HEK293T (cell line): ENCODE data around the gene VPS45.

Experiments used
- ARNT ChIP-seq: fragments of 450-650 bp; IDR thresholded peaks from 2 replicates; pipeline ENCODE4 v1.6.1; 2017; ENCODE audit warnings: mild to moderate bottlenecking
- BHLHE40 ChIP-seq: fragments of 450-650 bp; IDR thresholded peaks from 2 replicates; pipeline ENCODE4 v1.6.1; 2016; ENCODE audit warnings: mild to moderate bottlenecking, moderate library complexity, borderline replicate concordance
- ELF4 ChIP-seq: fragments of 450-650 bp; IDR thresholded peaks from 2 replicates; pipeline ENCODE4 v1.6.1; 2017; ENCODE audit warnings: antibody characterized with exemption
- FOXA1 ChIP-seq: fragments of 450-650 bp; IDR thresholded peaks from 2 replicates; pipeline ENCODE4 v1.6.1; 2016; ENCODE audit warnings: mild to moderate bottlenecking
- FOXK2 ChIP-seq: fragments of 450-650 bp; IDR thresholded peaks from 2 replicates; pipeline ENCODE4 v1.6.1; 2016; ENCODE audit warnings: mild to moderate bottlenecking
- HDGF ChIP-seq: fragments of 450-650 bp; IDR thresholded peaks from 2 replicates; pipeline ENCODE4 v1.6.1; 2017; ENCODE audit warnings: antibody characterized with exemption, borderline replicate concordance
- L3MBTL2 ChIP-seq: fragments of 450-650 bp; conservative IDR thresholded peaks from 2 replicates; pipeline ENCODE4 v1.6.1; 2016; ENCODE audit warnings: mild to moderate bottlenecking
- LEF1 ChIP-seq: fragments of 450-650 bp; IDR thresholded peaks from 2 replicates; pipeline ENCODE4 v1.6.1; 2017; ENCODE audit warnings: mild to moderate bottlenecking, borderline replicate concordance
- NFRKB ChIP-seq: fragments of 450-650 bp; IDR thresholded peaks from 2 replicates; pipeline ENCODE4 v1.6.1; 2016; ENCODE audit warnings: mild to moderate bottlenecking, moderate library complexity
- PKNOX1 ChIP-seq: fragments of 450-650 bp; IDR thresholded peaks from 2 replicates; pipeline ENCODE4 v1.6.1; 2016
- SP1 ChIP-seq: fragments of 450-650 bp; IDR thresholded peaks from 2 replicates; pipeline ENCODE4 v1.6.1; 2017
- SUZ12 ChIP-seq: fragments of 450-650 bp; IDR thresholded peaks from 2 replicates; pipeline ENCODE4 v1.6.1; 2016; ENCODE audit warnings: mild to moderate bottlenecking
- TARDBP ChIP-seq: fragments of 450-650 bp; IDR thresholded peaks from 2 replicates; pipeline ENCODE4 v1.6.1; 2016
- ZNF384 ChIP-seq: fragments of 450-650 bp; IDR thresholded peaks from 2 replicates; pipeline ENCODE4 v1.6.1; 2016

DNA sequence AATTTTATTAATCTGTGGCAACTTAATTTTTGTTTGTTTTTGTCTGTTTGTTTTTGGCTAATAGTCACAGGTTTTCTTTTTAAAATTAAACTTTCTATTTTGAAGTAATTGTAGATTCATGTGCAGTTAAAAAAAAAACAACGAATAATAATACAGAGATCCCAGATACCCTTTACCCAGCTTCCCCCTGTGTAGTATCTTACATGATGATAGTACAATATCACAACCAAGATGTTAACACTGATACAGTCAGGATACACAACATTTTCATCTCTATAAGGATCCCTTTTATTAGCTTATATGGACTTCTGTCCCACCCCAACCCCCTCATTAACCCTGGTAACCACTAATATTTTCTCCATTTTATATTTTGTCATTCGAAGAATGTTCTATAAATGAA lies 5.9 kb downstream of the VPS45 start:
- no peak for TF ChIP-seq PKNOX1
- no peak for TF ChIP-seq ZNF384
- TF ChIP-seq SUZ12, result no peak
- no peak for TF ChIP-seq TARDBP
- TF ChIP-seq BHLHE40, result no peak
- no peak for TF ChIP-seq HDGF
- TF ChIP-seq SP1, result no peak
- TF ChIP-seq NFRKB, result no peak
- TF ChIP-seq ARNT, result no peak
- TF ChIP-seq ELF4, result no peak
- no peak for TF ChIP-seq FOXA1
- no peak for TF ChIP-seq L3MBTL2
- no peak for TF ChIP-seq FOXK2
- TF ChIP-seq LEF1, result no peak
